Measurements from ENCODE around the gene DNAAF5.
A peak's percentile ranks its signal among the peaks of the same experiment; 100 is the strongest.
"Not testable (repeated sequence)": the region's sequence is repeated elsewhere in the genome, so short reads cannot be mapped to it uniquely, and the experiment has no call there.

The DNAAF5 gene

DNA sequence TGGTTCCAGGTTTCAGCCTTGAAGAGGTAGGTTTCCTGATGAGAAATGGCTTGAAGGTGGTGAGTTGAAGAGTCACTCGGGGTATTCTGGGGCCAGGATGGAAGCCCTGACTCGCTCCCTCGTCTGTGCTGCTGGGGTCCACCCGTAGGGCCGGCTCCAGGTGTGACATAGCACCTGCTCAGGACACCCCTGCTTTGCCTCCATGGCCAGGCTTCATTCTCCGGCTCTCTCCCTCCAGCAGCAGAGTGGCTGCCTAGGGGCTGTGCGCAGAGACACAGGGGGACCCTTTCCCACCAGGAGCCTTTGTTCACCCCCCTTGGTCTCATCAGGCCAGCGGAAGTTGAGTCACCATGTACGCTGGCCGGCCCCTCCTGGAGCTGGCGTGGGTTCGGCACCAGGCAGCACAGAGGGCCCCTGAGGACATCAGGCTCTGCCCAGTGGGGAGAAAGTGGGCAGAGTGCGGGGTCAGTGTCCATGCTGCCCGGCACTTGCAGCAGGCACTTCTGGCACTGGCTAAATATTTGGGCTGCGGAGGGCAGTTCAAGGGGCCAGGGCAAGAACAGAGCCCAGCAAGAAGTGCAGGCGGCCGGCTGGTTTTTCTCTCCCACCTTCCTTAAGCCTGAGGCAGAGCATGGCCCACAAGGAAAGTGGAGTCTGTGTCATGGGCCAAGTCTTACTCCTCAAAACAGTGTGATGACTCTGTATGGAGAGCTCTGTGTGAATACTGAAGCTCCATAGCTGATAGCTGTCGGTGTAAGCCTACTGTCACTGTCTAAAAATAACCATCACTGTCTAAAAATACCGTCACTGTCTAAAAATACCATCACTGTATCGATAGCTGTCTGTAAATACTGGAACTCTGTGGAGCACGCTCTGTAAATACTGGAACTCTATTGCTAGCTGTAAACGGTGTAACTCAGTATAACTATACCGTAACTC lies 4.3 kb downstream of the DNAAF5 start:
- DNase-seq, result peak; percentile 56

DNA sequence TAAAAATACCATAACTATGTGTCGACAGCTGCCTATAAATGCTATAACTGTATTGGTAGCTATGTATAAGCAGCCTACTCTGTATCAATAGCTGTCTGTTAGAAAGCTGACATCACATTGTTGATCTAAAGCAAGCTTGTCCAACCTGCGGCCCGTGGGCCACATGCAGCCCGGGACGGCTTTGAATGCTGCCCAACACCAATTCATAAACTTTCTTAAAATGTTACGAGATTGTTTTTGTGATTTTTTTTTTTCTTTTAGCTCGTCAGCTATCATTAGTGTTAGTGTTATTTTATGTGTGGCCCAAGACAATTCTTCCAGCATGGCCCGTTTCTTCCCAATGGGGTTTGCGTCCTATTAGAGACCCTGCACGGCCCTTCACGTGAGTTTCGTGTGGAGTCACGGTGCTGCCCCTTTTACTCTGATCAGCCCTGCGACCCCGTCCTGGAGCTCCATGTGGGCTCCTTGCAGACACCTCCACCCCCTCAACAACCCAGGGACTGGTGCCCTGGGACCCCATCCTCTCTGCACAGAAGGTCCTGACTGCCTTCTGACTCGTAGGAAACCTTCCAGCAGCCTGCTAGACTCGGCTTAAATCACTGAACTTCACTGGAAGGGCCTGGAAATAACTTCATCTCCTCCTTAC lies 5.1 kb downstream of the DNAAF5 start:
- peak; percentile 56 for DNase-seq

DNA sequence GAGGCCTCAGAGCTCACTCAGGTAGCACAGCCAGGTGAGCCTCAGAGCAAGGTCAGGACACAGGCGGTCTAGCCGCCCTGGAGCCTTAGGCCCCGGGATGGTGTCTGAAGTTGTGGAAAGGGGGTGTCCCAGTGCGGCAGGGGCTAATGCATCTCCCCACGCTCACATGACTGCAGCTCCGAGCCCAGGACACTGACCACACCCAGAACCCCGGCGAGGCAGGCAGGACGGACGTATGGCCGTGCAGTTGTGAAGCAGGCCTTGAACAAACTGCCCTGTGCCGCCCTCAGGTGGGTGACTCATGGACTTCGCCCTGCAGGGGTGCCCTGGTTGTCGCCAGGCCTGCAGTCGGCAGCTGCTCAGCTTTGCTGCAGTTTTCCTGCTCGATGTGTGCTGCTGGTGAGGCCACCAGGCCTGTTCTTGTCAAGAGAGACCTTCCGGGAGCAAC lies 5.6 kb downstream of the DNAAF5 start:
- DNase-seq, result peak; percentile 68

DNA sequence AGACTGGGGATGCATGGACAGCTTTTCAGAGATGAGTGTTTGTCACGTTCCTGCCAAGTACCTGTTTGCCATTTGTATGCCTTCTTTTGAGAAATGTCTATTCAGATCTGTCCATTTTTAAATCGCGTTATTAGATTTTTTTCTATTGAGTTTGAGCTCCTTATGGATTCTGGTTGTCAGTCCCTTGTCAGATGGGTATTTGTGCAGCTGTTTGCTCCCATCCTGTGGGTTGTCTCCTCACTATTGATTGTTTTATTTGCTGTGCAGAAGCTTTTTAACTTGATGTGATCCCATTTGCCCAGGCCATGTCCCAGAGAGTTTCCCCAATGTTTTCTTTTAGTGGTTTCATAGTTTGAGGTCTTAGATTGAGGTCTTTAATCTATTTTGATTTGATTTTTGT lies 6.1 kb downstream of the DNAAF5 start:
- no peak for DNase-seq

DNA sequence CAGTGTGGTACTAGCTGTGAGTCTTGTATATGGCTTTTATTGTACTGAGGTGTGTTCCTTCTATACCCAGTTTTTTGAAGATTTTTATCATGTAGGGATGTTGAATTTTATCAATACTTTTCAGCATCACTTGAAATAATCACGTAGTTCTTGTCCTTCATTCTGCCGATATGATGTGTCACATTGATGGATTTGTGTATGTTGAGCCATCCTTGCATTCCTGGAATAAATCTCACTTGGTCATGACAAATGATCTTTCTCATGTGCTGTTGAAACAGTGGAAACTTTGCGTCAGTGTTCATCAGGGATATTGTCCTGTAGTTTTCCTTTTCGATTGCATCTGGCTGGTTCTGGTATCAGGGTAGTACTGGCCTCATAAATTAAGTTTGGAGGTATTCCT lies 7.7 kb downstream of the DNAAF5 start:
- DNase-seq, result no peak

DNA sequence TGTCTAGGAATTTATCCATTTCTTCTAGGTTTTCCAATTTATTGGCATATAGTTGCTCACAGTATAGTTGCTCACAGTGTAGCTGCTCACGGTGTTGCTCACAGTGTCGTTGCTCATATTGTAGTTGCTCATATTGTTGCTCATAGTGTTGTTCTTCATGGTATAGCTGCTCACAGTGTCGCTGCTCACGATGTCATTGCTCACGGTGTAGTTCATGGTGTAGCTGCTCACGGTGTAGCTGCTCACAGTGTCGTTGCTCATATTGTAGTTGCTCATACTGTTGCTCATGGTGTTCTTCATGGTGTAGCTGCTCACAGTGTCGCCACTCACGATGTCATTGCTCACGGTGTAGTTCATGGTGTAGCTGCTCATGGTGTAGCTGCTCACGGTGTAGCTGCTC lies 8.3 kb downstream of the DNAAF5 start:
- DNase-seq, result peak; percentile 21

DNA sequence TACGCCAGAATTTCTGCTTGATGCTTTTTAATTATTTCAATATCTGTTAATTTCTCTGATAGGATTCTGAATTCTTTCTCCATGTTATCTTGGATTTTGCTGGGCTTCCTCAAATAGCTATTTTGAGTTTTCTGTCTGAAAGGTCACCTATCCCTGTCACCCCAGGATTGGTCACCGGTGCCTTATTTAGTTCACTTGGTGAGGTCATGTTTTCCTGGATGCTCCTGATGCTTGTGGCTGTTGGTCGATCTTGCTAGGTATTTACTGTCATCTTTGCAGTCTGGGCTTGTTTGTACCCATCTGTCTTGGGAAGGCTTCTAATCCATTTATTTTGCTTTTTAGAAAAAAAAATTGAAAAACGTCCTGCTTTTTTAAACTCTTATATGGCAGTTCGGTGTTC lies 11.7 kb downstream of the DNAAF5 start:
- DNase-seq, result no peak

DNA sequence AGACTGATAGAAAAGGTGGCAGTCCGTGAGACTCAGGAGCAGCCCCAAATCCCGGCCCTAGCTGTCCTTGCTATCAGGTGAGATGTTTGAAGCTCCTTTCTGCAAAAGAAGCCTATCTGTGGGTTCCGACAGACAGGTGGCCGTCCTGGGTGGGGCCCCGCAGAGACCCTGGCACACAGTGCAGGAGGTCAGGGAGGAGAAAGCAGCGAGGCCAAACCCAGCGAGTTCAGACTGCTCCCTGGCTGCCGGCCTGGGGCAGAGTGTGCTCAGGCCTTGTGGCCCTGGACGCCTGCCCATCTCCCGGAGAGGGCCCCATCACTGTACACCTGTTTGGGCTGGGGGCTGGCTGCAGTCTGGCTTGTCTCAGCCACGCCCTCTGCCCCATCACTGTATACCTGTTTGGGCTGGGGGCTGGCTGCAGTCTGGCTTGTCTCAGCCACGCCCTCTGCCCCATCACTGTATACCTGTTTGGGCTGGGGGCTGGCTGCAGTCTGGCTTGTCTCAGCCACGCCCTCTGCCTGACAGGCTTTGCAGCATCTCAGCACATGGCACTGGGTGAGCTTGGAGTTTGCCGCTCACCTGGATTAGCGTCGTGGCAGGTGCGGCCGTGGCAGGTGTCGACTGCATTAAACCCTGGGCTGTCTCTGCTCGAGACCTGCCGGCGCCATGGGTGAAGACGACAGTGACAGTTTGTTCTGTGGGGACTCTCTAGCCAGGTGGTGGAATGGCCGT lies 12.4 kb downstream of the DNAAF5 start:
- peak; percentile 46 for DNase-seq

DNA sequence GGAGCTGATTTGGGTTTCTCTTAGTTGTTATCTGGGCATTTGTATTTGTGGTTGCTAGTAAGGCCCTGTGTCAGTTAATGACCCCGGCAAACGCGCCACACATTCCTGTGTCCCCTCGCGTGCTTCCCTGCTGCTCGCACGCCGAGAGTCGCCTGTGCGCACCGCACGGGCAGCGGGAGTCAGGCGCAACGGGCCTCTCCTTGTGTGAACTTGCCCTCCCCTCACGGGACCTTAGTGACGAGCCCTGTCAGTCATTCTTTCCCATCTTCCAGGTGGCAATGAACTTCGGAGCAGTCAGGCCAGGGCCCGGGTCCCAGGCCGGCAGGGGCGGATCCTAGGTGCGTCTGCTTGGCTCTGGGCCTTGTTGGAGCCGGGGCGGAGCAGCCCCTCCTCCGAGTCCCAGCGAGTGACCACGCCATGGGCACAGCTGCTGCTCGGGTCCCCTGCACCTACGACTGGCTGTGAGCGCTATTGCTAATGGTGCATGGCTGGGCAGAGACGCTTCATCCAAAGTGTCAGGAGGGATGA lies 13.0 kb downstream of the DNAAF5 start:
- DNase-seq, result peak; percentile 50

DNA sequence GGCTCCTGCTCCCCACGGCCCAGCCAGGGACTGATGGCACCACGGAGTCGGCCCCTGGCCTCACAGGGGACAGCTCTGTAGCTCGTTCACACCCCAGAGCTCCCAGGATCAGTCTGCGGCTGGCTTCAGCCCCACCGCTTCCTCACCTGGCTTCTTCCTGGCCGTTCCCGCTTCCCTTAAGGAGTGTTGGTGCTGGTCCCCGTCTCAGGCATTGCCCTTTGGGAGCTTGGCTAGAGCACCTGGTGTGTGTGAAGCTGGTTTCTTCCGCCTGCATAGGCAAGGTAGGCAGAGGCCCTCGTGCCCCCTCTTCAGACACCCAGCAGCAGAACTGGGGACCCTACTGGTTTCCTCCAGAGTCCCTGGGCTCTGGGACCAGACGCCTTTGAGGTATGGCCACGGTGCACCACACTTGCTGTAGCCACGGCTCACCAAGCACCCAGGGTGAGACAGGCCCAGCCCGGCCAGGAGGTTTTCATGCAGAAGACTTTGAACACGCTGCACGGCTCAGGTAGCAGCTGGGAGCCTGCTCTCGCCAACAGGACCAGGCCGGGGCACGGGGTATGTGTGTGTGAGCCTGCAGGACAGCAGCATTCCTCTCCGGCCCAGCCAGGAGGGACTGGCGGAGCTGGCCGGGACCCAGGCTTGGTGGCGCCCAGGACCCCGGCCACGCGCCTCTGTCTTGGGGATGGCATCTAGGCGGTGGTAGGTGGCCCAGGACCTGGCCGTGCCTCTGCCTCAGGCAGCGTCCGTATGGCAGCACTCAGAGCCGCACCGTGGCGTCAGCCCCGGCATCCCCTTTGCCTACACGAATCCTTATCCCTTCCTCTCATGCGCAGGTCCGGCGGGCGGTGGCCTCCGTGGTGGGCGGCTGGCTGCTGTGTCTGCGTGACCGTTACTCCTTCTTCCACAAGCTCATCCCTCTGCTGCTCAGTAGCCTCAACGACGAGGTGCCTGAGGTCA lies 13.8 kb downstream of the DNAAF5 start:
- DNase-seq, result peak; percentile 54

DNA sequence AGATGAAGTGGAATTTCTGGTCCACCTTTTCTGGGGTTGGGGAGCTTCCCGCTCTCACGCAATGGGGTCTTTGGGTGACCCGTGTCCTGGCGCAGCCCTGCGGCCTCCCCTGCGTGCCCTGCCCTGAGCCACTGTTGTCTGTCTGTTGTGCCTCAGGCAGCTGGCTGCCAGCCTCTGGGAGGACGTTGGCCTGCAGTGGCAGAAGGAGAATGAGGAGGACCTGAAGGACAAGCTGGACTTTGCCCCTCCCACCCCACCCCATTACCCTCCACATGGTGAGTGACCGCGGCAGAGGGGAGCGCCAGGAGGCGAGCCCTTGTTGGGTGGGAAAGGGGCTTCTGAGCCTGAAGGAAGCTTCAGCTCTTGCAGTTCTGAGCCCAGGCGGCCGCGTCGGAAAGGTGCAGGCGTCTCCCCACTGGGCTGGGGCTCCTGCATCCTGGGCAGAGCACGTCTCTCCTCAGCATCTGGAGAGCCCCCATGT lies 14.7 kb downstream of the DNAAF5 start:
- DNase-seq, result peak; percentile 45

DNA sequence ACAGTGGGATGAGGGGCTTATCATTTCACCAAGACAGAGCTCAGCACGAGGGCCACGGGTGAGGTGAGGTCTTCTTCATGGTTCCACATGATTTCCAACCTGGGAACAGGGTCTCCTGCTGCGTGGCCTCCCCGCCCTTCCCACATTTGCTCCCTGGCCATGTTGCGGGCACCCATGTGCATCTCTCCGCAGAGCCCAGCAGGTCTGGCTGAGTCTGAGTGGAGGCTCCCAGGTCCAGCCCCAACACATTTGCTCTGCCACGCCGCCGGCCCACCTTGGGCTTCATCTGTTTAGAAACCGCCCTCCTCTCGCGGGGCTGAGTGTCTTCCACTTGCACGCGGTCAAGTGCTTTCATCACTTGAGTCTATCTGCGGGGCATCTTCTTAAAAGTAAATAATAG lies 15.4 kb downstream of the DNAAF5 start:
- DNase-seq, result peak; percentile 58

DNA sequence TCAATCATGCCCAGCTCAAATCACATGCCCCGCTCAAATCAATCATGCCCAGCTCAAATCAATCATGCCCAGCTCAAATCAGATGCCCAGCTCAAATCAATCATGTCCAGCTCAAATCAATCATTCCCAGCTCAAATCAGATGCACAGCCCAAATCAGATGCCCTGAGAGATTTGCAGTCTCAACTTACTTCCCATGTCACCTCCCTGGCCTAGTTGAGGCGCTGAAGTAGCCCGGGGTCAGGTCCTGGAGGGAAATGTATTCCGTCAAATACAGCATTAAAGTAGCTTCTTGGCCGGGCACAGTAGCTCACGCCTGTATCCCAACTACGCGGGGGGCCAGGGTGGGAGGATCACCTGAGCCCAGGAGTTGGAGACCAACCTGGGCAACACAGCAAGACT lies 16.3 kb downstream of the DNAAF5 start:
- peak; percentile 31 for DNase-seq

DNA sequence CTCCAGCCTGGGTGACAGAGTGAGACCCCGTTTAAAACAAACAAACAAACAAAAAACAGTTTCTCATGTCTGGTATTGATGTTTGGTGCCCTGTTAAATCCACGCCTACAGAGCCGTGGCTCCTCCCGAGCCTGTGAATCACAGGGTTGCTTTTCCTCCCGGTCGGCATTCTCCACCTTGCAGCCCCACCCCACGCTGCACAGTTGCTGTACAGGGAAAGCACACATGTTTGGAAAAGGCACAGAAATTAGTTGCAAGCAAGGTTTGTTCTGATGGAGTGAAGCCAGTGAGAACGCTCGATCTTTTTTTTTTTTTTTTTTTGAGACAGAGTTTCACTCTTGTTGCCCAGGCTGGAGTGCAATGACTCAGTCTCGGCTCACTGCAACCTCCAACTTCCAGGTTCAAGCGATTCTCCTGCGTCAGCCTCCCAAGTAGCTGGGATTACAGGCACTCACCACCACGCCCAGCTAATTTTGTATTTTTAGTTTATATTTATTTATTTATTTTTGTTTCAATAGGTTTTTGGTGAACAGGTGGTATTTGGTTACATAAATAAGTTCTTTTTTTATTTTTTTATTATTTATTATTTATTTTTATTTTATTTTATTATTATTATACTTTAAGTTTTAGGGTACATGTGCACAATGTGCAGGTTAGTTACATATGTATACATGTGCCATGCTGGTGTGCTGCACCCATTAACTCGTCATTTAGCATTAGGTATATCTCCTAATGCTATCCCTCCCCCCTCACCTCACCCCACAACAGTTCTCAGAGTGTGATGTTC lies 17.0 kb downstream of the DNAAF5 start:
- DNase-seq, result peak; percentile 9

DNA sequence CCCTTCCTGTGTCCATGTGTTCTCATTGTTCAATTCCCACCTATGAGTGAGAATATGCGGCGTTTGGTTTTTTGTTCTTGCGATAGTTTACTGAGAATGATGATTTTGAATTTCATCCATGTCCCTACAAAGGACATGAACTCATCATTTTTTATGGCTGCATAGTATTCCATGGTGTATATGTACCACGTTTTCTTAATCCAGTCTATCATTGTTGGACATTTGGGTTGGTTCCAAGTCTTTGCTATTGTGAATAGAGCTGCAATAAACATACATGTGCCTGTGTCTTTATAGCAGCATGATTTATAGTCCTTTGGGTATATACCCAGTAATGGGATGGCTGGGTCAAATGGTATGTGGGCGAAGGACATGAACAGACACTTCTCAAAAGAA lies 17.6 kb downstream of the DNAAF5 start:
- not testable (repeated sequence) for DNase-seq

DNA sequence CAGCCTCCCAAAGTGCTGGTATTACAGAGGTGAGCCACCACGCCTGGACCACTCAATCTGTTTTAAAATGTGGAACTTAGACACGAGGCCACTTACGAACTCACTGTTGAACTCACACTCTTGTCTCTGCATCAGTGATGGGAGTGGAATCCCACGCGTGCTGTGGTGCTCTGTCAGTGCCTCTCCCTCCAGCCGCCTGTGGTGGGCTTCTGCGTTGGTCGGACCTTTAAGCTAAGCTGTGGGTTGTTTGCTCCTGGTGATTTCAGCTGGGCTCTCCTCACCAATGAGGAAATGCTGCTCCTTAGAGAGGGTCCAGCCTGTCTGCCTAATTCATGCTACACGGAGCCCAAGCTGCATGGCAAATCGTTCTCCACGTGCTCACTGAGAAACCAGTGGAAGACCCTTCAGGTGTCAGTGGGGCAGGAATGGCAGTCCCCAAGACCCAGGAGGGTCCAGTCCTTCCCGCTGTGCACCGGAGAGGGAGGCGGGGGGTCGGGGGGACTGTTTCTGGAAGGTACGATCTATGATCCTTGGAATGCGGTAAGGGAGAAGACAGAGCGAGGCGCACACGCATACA lies 18.4 kb downstream of the DNAAF5 start:
- DNase-seq, result peak; percentile 39

DNA sequence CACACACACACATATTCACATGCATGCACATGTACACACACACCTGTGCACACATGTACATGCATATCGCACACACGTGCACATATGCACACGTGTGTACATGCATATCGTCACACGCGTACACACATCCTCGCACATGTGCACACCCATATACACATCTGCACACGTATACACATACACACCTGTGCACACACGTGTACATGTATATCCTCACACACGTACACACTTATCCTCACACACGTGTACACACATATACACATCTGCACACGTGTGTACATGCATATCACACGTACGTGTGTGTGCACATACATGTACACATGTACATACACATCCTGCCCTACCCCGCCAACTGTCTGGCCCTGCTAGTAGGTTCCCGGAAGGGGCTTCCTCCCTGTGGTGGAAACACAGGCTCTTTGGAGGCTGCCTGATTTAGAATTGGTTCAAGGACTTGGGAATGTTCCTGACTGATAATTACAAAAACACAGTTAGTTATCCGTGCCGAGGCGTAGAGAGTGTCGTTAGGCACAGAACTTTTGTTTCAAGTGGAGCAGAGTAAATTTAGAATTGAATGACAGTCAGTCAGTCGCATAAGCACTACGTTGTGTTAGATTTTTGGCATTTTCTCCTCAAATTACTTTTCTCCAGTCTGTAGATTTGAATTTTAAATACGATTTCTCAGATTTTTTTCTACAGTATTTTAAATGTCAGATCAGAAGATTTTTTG lies 19.1 kb downstream of the DNAAF5 start:
- DNase-seq, result peak; percentile 39

DNA sequence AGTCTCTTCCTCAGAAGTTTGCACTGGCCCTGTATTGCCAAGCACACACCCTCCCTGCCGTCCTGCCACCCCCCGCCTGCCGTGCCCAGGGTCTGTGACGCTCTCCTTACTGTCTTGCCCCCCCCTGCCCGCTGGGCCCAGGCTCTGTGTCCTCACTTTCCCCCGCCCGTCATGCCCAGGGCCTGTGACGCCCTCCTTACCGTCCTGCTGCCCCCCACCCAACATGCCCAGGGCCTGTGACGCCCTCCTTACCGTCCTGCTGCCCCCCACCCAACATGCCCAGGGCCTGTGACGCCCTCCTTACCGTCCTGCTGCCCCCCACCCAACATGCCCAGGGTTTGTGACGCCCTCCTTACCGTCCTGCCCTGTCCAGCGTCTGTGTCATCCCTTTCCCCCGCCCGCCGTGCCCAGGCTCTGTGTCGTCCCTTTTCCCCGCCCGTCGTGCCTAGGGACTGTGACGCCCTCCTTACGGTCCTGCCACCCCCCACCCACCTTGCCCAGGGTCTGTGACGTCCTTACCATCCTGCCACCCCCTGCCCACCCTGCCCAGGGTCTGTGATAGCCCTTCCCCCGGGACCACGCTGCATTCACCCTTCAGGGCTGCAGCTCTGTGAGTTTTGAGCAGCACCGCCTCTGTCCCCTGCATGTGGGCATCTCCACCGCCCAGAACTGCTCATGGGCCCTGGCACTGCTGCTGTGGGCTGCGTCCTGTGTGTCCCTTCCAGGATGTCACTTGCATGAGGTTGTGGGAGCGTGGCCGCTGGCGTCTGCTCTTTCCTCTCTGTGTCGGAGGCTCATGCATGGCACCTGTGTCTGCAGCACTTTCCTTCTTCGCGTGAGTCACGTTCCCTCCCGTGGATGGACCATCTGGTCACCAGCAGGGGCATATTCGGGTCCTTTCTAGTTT lies 19.9 kb downstream of the DNAAF5 start:
- DNase-seq, result peak; percentile 57

DNA sequence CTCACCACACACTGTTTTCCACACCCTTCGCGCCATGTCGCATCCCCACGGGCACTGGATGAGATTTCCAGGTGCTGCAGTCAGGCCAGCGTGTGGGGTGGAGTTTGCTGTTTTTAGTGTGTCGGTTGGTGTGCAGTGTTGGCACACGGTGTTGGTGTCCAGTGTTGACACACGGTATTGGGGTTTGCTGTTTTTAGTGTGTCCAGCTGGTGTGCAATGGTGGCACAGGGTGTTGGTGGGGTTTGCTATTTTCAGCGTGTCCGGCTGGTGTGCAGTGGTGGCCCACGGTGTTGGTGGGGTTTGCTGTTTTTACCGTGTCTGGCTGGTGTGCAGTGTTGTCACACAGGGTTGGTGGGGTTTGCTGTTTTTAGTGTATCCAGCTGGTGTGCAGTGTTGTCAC lies 20.7 kb downstream of the DNAAF5 start:
- peak; percentile 9 for DNase-seq
